GM12875 (cell line): ENCODE results near the gene DRC7.

Experiments
- H3K4me3 ChIP-seq: one replicate; pipeline ENCODE4 v1.5.1; 2011; ENCODE audit warnings: low read depth, low read length, control low read depth
- CTCF ChIP-seq: IDR thresholded peaks from 2 replicates; pipeline ENCODE4 v1.5.1; 2011; ENCODE audit warnings: low read depth, mild to moderate bottlenecking, control low read depth, inconsistent platforms, low read length, moderate library complexity, borderline replicate concordance; ENCODE audit not compliant: insufficient read depth

The DRC7 gene

GRCh38 chr16:57696240-57696639 lies 1.6 kb downstream of the DRC7 start:
- TF ChIP-seq CTCF = no peak

DNA sequence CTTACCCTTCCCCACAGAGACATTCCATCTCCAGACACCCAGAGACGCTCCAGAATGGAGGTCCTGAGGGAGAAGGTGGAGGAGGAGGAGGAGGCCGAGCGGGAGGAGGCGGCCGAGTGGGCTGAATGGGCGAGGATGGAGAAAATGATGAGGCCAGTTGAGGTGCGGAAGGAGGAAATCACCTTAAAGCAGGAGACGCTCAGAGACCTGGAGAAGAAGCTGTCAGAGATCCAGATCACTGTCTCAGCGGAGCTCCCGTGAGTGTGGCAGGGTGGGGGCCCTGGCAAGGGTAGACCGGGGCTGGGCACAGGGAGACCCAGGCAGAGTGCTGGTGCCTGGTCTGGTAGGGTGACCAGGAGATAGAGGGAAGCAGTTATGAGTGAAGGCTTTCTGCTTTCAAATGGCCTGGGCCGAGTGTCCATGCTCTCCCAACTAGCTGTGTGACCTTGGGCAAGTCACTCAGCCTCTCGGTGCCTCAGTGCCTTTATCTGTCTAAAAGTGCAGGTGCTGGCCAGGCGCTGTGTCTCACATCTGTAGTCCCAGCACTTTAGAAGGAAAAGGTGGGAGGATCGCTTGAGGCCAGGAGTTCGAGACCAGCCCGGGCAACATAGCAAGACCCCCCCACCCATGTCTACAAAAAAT lies 3.4 kb downstream of the DRC7 start:
- H3K4me3 ChIP-seq = no peak overlapping the region
- TF ChIP-seq CTCF = no peak

More at GRCh38 chr16:57696240-57696639, 1.6 kb downstream of the DRC7 start:
- no peak overlapping the region for H3K4me3 ChIP-seq

GRCh38 chr16:57698812-57699405 lies 4.3 kb downstream of the DRC7 start:
- no peak overlapping the region for H3K4me3 ChIP-seq
- no peak for TF ChIP-seq CTCF

- no peak overlapping the region for H3K4me3 ChIP-seq
- no peak for TF ChIP-seq CTCF
These were observed 4.9 kb downstream of the DRC7 start for GRCh38 chr16:57699481-57699880.

- no peak overlapping the region for H3K4me3 ChIP-seq
- no peak for TF ChIP-seq CTCF
These were observed 5.3 kb downstream of the DRC7 start for GRCh38 chr16:57699899-57700298.

DNA sequence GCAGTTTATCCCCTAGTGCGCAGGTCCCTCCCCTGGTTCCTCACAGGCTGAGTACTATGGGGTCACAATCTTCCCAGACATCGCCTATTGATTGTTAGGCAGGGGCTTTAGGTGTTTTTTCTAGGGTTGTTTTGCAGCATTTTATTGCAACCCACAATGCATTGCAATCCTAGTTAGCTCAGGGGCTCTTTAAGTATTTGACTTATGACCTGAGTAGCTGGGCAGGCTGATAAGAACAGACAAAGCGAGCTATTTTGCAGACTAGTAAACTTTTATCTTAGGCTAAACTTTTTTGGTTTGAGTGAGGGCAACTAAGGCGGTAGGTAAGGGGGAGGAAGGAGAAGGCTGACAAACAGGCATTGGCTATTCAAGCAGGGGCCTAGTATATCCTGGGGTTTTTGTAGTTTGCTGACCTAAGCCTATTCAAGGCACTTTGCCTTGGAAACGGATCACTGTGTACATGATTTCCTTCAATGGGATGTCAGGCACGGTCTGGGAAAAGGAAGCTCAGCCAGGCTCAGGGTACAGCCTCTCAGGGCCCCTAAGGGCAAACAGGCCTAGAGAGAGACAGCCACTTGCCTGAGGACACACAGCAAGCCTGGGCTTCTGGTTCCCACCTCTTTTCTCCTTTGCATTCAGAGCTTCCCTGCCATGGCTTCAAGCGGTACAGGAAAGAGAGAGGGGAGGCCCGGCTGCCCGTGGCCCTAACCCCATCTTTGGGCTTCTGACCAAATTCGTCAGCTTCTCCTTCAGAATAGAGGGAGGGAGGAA lies 6.4 kb downstream of the DRC7 start:
- TF ChIP-seq CTCF = no peak
- no peak overlapping the region for H3K4me3 ChIP-seq
